GM21515 (cell line): ENCODE measurements around the gene STK25.
"Not testable (repeated sequence)": the region's sequence is repeated elsewhere in the genome, so short reads cannot be mapped to it uniquely, and the experiment has no call there.

Experiments
- ATAC-seq: cut with Tn5 transposase; IDR thresholded peaks from one replicate; pipeline ENCODE4 v1.9.1; 2021; ENCODE audit not compliant: unreplicated experiment

The STK25 gene

DNA sequence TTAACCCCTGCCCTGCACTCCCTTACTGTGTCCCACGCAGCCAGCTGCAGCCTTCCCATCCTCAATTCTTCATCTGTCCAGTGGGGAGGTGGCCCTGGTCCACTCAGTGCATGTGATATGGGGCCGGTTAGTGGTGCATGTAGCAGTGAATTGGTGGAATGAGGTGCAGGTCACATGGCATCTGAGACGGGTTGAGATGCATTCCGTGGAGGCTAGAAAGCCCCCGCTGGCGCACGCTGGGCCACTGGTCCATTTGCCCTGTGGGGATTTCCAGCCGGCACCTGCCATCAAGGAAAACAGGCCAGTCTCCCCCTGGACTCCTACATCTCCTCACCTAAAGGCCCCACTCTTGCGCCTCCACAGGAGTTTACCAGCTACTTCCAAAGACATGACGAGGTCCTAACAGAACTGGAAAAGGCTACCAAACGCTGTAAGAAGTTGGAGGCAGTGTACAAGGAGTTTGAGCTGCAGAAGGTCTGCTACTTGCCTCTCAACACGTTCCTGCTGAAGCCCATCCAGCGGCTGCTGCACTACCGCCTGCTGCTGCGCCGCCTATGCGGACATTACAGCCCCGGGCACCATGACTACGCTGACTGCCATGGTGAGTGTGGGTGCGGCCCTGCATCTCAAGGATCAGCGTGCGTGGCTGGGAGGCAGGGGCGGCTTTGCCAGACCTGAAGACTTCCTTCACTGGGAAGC is 40.5 kb downstream of the STK25 start:
- ATAC-seq = no peak

DNA sequence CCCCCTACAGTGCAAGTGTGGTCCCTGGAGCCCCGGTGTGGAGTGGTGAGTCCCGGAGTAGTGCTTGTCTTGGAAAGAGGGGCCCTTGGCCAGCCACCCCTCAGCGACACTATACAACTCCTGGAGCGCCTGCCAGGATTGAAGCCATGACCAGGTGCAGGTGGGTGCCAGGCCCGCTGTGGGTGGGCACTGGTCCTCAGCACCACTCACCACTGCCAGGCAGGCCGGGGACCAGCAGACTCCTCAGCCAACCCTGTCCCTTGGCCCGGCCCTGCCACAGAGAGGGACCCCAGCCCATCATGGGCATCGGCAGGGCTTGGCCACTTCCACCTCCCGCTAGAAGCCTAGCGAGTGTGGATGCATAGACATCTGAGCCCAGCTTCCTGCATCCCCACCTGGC is 42.2 kb downstream of the STK25 start:
- no peak for ATAC-seq

DNA sequence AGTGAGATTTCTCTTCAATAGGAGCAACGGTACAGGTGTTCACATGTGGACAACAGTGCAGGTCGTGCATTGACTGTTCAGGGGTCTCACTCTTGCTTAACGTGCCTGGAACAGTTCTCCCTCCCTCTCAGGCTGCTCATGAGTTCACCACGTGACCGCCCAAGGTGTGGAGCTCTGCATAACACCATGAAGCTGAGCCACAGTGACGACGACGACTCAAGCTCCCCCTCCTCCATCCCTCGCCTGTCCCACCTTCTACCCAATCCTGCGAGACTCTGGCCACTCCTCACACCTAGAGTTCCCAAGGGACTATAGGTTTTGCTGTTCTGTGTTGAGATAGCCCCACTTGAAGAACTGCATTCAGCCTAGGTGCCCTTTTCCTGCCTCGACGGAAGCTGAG is 42.8 kb downstream of the STK25 start:
- no peak for ATAC-seq

DNA sequence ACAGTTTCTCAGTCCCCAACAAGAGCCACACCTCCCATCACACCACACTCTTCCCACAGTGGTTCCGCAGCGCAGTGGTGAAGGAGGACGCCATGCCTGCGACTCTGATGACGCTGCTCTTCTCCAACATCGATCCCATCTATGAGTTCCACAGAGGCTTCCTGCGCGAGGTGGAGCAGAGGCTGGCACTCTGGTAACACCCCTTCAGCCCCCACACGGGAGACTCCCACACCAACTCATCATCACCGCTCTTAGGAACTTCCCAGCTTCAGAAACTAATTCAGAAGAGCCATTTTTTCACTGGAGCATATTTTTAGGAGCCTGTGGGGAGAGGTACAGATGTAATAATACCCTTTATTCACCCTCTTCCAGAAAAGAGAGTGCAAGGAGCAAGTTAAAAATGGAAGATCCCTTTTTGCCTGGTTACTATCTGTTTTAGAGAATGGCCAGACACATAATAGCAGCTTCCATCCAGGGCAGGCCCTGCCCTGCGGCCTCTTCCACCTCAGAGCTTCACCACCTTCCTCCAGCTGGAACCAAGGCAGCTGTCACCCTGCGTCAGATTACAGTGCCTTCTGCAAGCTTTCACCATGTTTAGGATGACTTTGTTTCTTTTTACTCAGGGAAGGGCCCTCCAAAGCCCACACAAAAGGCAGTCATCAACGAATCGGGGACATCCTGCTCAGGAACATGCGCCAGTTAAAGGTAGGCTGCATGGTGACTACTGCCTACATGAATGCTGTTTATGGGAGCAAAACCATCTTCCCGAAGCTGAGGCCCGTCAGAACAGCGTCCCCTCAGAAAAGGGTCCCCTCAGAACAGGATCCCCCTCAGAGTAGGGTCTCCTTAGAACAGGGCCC is 44.9 kb downstream of the STK25 start:
- ATAC-seq = no peak

DNA sequence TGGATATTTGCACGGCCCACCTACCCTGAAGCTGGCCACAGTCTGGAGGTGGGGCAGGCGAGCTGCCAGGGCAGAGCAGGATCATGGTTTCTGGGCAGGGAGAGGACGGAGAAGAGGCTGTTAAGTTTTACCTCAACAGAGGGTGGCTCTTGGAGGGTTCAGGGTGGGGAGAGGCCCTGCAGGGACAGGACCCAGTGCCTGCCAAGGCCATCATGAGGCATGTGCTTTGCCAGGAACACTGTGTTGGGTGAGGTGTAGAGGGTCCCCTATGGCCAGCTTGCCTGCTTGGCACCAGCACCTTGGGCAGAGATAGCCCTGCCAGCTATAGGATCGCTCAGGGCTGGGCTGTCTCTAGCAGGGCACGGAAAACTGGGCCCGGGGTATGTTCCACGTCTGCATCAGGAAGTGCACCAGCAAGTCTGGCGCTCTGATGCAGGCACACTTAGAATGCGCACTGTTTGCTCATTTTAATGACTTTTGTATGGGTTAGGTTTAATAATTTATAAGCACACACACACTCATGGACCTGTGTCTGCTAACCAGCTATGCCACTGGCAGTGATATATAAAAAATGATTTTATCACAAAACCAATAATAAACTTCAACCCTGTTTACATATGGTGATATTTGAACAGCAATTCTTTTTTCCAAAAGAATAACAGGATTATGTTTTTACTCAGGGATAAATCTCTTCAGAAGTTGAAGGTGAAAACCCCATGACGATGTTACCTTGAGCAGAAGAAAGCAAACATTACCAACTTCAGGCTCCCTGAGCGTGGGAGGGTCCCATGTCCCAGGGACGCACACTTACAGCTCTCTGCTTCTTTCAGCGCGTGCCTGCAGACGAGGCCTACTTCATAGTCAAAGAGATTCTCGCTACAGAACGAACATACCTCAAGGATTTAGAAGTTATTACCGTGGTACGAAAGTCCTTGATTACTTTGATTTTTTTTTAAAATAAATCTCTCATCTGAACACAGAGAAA is 46.4 kb downstream of the STK25 start:
- no peak for ATAC-seq

DNA sequence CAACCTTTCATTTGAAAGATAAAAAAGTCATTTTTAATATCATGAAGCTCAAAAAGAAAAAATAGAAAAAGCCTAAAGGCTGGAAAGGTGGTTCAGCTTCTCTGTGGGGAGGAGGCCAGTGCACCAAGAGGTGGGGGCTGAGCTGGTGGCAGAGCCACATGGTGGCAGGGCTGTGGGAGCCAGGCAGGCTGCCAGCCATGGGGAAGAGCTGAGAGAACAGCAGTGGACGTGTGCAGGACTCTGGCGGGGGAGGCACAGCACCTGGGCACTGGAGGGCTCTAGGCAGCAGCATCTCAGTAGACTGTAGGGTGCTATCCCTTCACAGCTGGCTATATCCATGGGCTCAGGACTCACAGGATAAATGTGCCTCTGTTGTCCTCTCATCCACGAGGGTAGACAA is 47.8 kb downstream of the STK25 start:
- ATAC-seq = no peak

DNA sequence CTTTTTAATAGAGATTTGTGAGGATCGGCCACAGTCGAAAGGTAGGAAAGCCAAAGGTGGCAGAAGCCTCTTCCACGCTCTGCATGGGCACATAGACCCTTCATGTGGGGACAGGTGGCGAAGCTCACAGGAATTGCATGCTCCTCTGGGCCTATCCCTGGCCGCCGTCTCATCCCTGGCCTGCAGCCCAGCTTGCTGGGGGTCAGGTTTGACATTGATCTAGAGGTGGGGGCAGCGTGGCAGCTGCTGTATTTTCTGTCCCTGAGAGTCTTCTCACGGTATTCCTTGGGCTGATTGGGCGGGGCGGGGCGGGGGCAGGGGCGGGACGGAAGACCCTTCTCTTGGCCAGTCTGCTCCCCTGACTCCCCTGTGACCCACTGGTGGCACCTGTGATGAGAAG is 48.9 kb downstream of the STK25 start:
- no peak for ATAC-seq

DNA sequence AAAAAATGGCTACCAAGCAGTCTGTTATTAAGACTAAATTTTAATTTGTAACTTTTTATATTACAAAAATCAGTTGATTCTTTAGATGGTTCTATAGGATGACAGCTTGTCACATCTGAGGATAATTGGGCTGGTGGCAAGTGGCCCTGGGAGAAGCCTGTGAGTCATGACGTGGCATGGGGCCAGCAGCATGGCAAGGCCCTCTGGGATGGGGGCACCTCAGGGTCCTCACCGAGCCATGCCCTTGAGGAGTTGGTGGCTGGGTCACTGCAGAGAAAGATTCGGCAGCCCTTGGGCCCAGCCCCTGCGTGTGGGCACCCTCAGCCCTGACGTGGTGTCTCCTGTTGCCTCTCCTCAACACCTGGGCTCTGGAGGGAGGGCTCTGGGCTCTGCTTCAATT is 49.7 kb downstream of the STK25 start:
- ATAC-seq = no peak

DNA sequence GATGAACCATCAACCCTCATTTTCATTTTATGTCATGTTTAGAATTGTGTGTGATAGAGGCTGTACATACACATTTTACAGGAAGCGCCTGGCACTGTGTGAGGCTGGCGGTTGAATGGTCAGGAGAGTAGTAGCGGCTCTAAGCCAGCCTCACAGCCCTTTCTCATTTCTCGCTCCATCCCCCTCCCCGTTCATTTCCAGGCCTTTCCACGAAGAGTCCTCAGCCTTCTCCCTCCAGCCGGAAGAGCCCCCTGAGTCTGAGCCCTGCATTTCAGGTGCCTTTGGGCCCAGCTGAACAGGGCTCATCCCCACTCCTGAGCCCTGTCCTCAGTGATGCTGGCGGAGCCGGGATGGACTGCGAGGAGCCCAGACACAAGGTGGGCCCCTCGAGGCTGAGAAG is 51.8 kb downstream of the STK25 start:
- no peak for ATAC-seq

DNA sequence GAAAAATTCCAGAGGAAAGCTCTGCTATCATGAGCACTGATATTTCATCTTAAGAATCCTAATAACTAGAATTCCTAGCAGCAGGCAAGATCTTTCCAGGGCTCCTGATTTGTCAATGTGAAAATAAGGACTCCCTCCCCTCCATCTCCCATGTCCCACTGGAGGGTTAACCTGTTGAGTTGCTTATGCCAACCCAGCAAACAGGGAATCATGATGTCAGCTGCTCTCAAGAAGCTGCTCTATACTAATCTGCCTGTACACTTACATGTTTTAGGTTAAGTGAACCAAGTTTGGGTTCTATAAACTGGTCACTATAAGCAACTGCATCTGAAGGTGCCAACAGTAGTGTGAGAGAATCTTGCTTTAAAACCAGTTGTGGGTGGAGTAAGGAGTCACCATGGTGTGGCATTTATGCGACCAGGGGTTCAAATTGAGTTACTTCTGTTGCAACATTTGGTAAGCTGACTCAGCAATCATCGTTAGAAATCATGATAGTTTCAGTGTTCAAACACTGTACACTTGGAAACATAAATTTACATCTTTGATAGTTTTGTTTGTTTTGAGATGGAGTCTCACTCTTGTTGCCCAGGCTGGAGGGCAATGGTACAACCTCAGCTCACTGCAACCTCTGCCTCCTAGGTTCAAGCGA is 53.4 kb downstream of the STK25 start:
- ATAC-seq = no peak

DNA sequence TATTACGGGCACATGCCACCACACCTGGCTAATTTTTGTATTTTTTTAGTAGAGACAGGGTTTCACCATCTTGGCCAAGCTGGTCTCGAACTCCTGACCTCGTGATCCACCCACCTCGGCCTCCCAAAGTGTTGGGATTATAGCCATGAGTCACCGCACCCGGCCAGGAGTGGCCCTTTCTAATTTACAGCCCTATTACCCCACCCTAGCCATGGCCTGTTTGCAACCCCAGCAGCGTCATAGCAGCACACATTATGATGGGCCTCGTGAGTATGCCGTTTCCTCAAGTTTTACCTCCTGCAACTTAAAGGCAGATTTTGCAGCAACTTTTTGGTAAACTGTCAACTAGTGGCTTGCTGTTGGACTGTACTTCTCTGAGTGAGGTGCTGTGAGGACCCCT is 54.5 kb downstream of the STK25 start:
- not testable (repeated sequence) for ATAC-seq

DNA sequence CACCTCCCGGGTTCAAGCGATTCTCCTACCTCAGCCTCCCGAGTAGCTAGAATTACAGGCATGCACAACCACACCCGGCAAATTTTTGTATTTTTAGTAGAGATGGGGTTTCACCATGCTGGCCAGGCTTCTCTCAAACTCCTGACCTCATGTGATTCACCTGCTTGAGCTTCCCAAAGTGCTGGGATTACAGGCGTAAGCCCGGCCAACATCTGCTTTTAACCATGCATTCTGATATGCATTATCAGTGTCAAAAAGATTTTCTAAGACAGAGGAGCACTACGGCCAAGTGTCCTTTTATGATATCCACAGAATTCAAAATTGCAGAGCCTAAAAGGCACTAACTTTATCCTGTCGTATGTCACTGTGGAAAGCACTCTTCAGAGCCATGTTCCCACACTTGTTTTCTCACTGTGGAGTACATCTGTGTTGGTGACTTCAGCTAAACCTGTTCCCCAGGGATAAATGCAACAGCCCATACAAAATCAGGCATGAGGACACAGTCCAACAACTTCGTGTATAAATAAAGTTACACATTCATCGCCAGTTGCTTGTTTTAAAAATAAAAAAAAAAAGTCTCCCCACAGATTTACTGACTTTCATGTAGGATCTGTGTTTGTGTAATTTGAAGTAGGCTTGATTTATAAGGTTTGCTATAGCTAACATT is 56.4 kb downstream of the STK25 start:
- ATAC-seq = no peak

DNA sequence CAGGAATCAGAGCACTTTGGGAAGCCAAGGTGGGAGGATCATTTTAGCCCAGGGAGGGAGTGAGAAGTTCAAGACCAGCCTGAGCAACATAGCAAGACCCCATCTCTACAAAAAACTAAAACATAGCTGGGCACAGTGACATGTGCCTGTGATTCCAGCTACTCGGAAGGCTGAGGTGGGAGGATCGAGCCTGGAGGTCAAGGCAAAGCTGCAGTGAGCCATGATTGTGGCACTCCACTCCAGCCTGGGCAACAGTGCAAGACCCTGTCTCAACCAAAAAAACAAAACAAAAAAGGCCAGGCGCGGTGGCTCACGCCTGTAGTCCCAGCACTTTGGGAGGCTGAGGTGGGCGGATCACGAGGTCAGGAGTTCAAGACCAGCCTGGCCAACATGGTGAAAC is 58.3 kb downstream of the STK25 start:
- ATAC-seq = not testable (repeated sequence)

DNA sequence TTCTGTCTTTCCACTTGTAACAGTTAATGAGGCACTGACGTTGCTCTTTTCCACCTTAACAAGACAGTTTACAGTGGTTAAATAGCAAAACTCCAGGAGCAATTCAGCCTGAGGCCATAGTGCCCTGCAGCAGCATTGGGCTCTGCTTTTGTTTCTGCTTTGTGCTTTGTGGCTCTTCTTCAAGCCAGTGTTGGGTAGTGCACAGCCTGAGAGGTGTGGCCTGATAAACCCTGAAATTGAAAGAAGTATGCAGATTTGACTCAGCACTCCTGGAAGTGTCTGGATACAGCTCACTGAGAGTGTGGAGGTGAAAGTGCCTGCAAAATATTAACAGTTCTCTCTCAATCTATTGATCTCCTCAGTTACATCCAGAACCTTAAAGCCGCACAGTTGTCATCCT is 63.0 kb downstream of the STK25 start:
- no peak for ATAC-seq

DNA sequence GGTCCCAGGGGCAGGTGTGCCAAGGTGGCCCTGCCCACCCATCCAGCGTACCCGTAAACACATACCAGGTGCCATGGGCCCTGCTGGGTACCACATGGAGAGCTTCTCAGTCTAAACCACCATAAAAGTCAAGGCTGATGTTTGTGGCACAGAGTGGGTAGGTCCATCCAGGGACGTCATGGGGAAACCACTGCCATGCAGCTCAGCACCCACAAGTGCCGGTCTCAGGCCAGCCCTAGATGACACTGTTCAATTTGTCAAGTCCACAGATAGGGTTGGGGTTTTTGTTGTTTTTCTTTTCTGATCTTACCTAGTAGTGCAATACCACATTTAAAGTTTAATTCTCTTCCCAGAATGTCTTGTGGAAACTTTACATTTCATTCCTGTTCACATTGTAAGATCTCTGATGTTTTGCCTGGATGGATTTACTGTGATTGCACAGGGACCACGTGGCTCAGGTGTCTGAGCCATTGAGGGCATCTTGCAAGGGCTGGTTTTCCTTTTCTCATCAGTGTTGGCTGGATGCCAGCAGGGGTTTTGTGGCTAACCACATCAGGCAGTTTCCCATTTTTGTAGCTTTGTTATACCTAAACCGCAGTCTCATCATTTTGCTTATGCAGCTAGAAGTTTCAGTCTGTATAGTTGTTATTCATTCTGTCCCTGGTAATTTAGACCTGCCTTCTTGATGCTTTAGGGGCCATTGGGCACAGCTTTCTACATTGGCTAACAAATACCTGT is 64.7 kb downstream of the STK25 start:
- no peak for ATAC-seq
